ENCODE measurements around the gene MGAT5.

MGAT5 gene

GRCh38 chr2:134257509-134257908 is 3.6 kb downstream of the MGAT5 start:
- DNase-seq: no peak

GRCh38 chr2:134257965-134258683 is 4.3 kb downstream of the MGAT5 start:
- DNase-seq: no peak

- DNase-seq: no peak
Measured at GRCh38 chr2:134258684-134259388, 5.0 kb downstream of the MGAT5 start.

- no peak for DNase-seq
Measured at GRCh38 chr2:134259571-134259970, 5.7 kb downstream of the MGAT5 start.

- no peak for DNase-seq
Measured at GRCh38 chr2:134259994-134260393, 6.1 kb downstream of the MGAT5 start.

GRCh38 chr2:134260713-134261112 is 6.8 kb downstream of the MGAT5 start:
- no peak for DNase-seq

GRCh38 chr2:134261398-134262131 is 7.7 kb downstream of the MGAT5 start:
- DNase-seq: no peak

GRCh38 chr2:134262684-134263083 is 8.8 kb downstream of the MGAT5 start:
- no peak for DNase-seq

- no peak for DNase-seq
Measured at GRCh38 chr2:134268265-134268664, 14.4 kb downstream of the MGAT5 start.

- no peak for DNase-seq
Measured at GRCh38 chr2:134269230-134269629, 15.4 kb downstream of the MGAT5 start.

GRCh38 chr2:134269972-134270735 is 16.3 kb downstream of the MGAT5 start:
- no peak for DNase-seq

- no peak for DNase-seq
Measured at GRCh38 chr2:134271758-134272157, 17.9 kb downstream of the MGAT5 start.

GRCh38 chr2:134272806-134273205 is 18.9 kb downstream of the MGAT5 start:
- DNase-seq: no peak

- no peak for DNase-seq
Measured at GRCh38 chr2:134273256-134273983, 19.5 kb downstream of the MGAT5 start.

GRCh38 chr2:134274121-134274520 is 20.2 kb downstream of the MGAT5 start:
- DNase-seq: no peak

GRCh38 chr2:134275058-134275862 is 21.4 kb downstream of the MGAT5 start:
- no peak for DNase-seq

- no peak for DNase-seq
Measured at GRCh38 chr2:134276381-134277172, 22.7 kb downstream of the MGAT5 start.

GRCh38 chr2:134277223-134277622 is 23.4 kb downstream of the MGAT5 start:
- DNase-seq: no peak

- DNase-seq: no peak
Measured at GRCh38 chr2:134278553-134278952, 24.7 kb downstream of the MGAT5 start.

GRCh38 chr2:134279417-134279816 is 25.5 kb downstream of the MGAT5 start:
- no peak for DNase-seq

GRCh38 chr2:134280231-134280630 is 26.4 kb downstream of the MGAT5 start:
- no peak for DNase-seq

Measured in NCI-H2107 (cell line).